ENCODE measurements around the gene NUDC.

GRCh38 chr1:26900001-26900814, 21.3 kb upstream of the NUDC start, which contains the start of gene GPATCH3:
- TF ChIP-seq CTCF (IDR thresholded peaks at IDR 0.05) = peak in 1 of 6 experiments; percentile 12
- peak in 2 of 4 donors; percentile 28 to 50 for TF ChIP-seq POLR2A (IDR thresholded peaks at IDR 0.05)
